Activated CD4-positive, alpha-beta T cell treated with anti-CD3 and anti-CD28 coated beads, Interleukin-2, amount 10 ng/mL, durations not matched to agents 24 days and 14 days (primary cell): ENCODE measurements around the gene PHYHIPL. TPM values are rescaled to one million over a fixed set of nuclear protein-coding genes. Genes with fewer than 3 reads are reported as not detected.

Source experiments
- DNase-seq: peaks from one replicate; pipeline ENCODE4 v3.0.0; 2022
- H3K27ac Mint-ChIP-seq: one replicate; pipeline ENCODE4 v1.8.0; 2022; ENCODE audit warnings: mild to moderate bottlenecking, mixed read lengths
- H3K27me3 Mint-ChIP-seq: one replicate; pipeline ENCODE4 v1.8.0; 2022; ENCODE audit warnings: mixed read lengths
- H3K36me3 Mint-ChIP-seq: one replicate; pipeline ENCODE4 v1.8.0; 2022; ENCODE audit warnings: low read depth, mild to moderate bottlenecking, mixed read lengths
- H3K4me1 Mint-ChIP-seq: one replicate; pipeline ENCODE4 v1.8.0; 2021; ENCODE audit warnings: mixed read lengths
- H3K4me3 Mint-ChIP-seq: one replicate; pipeline ENCODE4 v1.8.0; 2022; ENCODE audit warnings: mild to moderate bottlenecking, moderate library complexity, mixed read lengths
- H3K9me3 Mint-ChIP-seq: one replicate; pipeline ENCODE4 v1.8.0; 2021; ENCODE audit warnings: mixed read lengths
- intact Hi-C: fragments of 100-400 bp; cut with micrococcal nuclease; formaldehyde crosslinking; loops from one replicate; pipeline ENCODE4 v1.15.1; 2023
- total RNA-seq: library from RNA; stranded (reverse); gene quantifications from 2 replicates; pipeline ENCODE4 v1.2.3, GENCODE V29; 2022

Gene PHYHIPL
- total RNA-seq, 1 donor from 2014 or later = not detected

DNA sequence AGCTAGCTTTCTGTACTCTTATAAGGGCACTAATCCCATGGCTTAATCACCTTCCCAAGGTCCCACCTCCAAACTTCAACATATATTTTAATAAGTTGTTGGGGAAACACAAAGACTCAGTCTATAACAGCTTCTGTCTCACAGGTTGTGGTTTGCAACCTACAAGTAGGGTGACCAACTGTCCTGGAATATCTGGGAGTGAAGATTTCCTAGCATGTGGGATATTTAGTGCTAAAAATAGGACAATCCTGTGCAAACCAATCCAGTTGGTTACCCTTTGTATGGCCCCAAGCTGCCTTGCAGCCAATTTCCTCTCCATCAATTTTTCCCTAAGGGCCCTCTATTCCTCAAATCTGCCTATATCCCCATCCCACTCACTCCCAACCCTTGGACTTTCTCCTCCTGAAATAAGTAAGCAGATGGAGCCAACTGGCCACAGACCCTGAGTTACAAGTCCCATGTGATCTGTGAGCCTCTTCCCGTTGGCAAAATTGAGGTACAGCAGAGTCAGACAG is 103.6 kb downstream of the PHYHIPL start:
- no peaks in the 10 kb centered on the region for H3K36me3 Mint-ChIP-seq

DNA sequence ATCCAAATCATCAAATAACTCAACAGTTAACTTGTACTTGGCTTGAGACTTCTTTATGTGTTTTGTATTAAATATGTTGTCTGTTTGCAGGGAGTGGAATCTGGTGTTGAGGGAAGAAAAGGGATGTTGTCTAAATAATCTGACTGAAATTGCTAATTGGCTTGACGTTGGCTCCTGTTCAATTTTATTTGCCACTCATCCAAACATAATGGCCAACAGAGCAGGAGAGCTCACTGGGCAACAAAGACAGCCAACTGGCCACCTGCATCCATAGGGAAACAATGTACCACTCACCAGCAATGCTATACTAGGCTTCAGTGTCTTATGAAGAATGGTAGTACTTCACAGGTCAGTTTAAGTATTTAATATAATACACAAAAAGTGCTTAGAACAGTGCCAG is 105.4 kb downstream of the PHYHIPL start:
- H3K4me1 Mint-ChIP-seq = no peaks in the 10 kb centered on the region
- no peaks in the 10 kb centered on the region for H3K27me3 Mint-ChIP-seq
- no peak overlapping the region for H3K27ac Mint-ChIP-seq
- no peak overlapping the region for H3K4me3 Mint-ChIP-seq
- H3K36me3 Mint-ChIP-seq = no peaks in the 10 kb centered on the region
- H3K9me3 Mint-ChIP-seq = no peaks in the 10 kb centered on the region
- intact Hi-C loops = no loop called here
- DNase-seq = no peak

More for the DNA sequence above, 103.6 kb downstream of the PHYHIPL start:
- Mint-ChIP-seq H3K4me3 (no peak overlapping the region), H3K27ac (no peak overlapping the region), H3K9me3 (no peaks in the 10 kb centered on the region), H3K4me1 (no peaks in the 10 kb centered on the region), H3K27me3 (no peaks in the 10 kb centered on the region)
- intact Hi-C loops = no loop called here
- no peak for DNase-seq

DNA sequence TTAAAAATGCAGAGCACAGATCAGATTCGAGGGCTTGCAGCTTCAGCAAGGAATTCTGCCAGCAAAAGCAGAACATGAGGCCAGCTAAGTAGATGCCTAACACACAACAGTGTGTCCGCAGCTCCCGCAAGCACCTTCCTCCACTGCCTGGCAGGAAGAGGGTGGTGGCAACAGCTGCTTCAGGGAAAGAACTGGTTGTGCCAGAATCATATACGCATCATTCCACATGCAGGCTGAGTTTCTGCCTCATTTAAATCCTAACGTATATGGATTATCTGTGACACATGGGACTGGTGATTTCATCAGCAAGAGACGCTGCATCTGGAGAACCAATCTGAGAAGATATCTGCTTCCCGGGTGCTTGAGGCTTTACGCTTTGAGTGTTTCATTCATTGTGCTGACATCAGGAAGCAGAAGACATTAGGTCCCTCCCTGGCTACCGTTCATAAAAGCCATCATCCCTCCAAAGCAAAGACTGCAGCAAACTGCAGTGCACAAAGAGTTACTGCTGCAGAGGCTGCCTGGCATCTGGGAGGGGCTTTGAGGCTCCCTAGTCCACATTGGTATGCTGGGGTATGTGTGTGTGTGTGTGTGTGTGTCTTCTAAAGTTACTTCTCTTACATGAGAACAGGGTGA is 107.1 kb downstream of the PHYHIPL start:
- intact Hi-C loops = no loop called here
- no peak overlapping the region for H3K27ac Mint-ChIP-seq
- H3K4me3 Mint-ChIP-seq = no peak overlapping the region
- no peak for DNase-seq
- H3K9me3 Mint-ChIP-seq = no peaks in the 10 kb centered on the region
- H3K27me3 Mint-ChIP-seq = no peaks in the 10 kb centered on the region
- no peaks in the 10 kb centered on the region for H3K4me1 Mint-ChIP-seq
- no peaks in the 10 kb centered on the region for H3K36me3 Mint-ChIP-seq

DNA sequence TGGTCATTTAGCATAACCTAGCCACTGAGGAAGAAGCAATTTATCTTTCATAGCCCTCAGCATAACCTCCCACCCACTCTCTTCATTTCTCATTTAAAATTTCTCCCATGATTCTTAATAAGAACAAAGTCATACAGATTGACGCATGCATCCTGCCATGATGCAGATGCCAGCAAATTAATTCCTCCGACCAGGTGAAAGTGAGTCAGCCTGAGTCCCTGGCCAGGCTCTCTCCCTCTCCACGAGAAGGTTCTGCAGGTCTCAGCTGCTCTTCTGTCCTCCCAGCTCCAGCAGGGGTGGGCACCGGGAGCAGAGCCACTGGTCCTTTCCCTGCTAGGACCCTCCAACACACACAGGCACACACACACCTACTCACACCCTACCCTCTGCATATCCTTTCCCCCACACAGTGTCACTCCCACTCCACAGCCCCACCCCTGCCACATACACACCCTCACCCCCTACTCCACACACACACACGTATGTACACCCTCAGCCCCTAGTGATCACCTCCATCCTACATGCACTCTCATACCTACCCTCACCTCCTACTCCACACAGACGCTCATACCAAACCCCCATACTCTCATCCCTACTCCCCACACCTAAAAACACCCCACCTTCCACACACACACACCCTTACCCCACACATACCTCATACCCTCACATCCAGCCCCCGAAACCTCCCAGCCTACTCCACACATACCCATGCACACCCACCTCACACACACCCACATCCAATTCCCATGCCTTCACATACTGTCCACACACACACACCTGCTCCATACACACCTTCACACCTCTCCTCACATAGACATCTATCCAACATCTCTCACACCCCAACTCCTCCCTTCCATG is 107.9 kb downstream of the PHYHIPL start:
- H3K27ac Mint-ChIP-seq = no peak overlapping the region
- intact Hi-C loops = no loop called here
- H3K27me3 Mint-ChIP-seq = no peaks in the 10 kb centered on the region
- H3K36me3 Mint-ChIP-seq = no peaks in the 10 kb centered on the region
- H3K9me3 Mint-ChIP-seq = no peaks in the 10 kb centered on the region
- H3K4me1 Mint-ChIP-seq = no peaks in the 10 kb centered on the region
- DNase-seq = no peak
- no peak overlapping the region for H3K4me3 Mint-ChIP-seq

DNA sequence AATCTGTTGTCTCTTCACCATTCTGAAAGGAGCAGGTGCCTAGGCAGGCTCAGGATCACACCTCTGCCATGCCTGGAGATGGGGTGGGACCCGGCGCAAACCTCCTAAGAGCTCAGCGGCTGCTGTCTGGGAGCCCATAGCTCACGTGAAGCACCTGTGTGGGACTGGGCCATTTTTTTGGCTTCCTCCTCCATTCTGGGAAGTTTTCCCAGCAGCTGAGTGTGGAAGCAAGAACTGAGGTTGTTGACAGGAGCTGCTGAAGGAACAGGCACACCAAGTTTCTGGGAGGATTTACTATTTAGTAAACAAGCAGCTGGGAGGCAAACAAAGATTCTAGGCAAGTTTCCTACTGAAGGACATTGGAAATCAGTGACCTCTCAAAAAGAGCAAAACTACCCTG is 108.6 kb downstream of the PHYHIPL start:
- Mint-ChIP-seq H3K27ac (no peak overlapping the region), H3K4me3 (no peak overlapping the region), H3K36me3 (no peaks in the 10 kb centered on the region), H3K27me3 (no peaks in the 10 kb centered on the region), H3K4me1 (no peaks in the 10 kb centered on the region), H3K9me3 (no peaks in the 10 kb centered on the region)
- no peak for DNase-seq
- intact Hi-C loops = no loop called here

DNA sequence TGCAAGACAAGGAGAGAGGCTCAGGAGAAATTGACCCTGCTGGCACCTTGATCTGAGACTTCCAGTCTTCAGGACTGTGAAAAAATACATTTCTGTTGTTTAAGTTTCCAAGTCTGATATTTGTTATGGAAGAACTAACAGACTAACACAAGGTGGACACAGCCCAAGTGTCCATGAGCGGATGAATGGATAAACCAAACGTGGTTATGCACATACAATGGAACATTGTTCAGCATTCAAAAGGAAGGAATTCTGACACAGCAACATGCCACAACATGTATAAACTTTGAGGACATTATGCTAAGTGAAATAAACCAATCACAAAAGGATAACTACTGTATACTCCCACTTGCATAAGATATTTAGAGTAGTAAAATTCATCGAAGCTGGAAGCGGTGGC is 109.4 kb downstream of the PHYHIPL start:
- H3K27ac Mint-ChIP-seq = no peak overlapping the region
- H3K4me3 Mint-ChIP-seq = no peak overlapping the region
- H3K36me3 Mint-ChIP-seq = no peaks in the 10 kb centered on the region
- no peaks in the 10 kb centered on the region for H3K9me3 Mint-ChIP-seq
- no peaks in the 10 kb centered on the region for H3K4me1 Mint-ChIP-seq
- no peaks in the 10 kb centered on the region for H3K27me3 Mint-ChIP-seq
- intact Hi-C loops = no loop called here
- DNase-seq = no peak

DNA sequence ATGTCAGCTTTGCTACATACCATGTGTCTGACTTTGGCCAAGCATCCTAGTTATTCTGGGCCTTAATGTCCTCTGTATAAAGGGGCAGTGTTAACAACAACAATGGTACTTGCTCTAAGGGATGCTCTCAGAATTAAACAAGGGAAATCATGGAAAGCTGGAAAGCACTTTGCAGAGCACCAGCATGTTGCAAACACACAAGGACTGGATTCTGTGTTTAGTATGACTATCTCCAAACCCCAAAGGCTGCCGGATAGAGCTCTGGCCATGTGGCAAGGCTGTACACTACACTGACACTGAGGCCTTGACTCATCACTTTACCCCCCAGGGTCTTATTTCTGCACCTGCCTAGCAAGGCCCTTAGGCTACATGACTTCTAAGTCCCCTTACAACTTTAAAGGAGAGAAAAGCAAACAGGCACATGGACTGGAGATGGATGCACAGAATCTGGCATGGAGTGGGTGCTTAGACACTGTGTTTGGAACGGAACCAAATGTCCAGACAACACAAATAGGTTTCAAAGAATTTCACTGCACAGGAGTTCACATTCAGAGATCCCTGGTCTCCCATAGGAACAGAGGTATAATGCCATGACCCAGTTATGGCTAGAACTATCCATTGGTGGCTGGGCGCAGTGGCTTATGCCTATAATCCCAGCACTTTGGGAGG is 111.3 kb downstream of the PHYHIPL start:
- Mint-ChIP-seq H3K4me1 (no peaks in the 10 kb centered on the region), H3K27me3 (no peaks in the 10 kb centered on the region), H3K4me3 (no peak overlapping the region), H3K36me3 (no peaks in the 10 kb centered on the region), H3K9me3 (no peaks in the 10 kb centered on the region), H3K27ac (no peak overlapping the region)
- DNase-seq = no peak
- intact Hi-C loops = no loop called here

DNA sequence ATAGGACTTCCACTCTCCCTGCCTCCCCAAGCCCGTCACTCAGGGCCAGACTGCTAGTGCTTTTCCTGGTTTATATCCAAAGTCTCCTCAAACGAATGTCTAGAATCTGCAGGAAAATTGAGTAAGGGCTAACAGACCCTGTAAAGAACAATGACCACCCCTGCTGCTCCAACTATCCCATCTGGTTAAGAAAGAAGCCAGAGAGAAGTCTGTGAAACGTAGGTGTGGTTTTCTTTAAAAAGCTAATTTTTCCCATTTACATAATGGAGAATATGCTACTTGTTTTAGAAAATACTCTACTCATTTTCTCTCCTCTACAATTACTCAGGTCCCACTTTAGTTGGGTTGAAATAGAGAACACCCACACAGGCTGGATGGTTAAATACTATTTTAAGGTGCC is 113.4 kb downstream of the PHYHIPL start:
- Mint-ChIP-seq H3K4me1 (no peaks in the 10 kb centered on the region), H3K36me3 (no peaks in the 10 kb centered on the region), H3K27ac (no peak overlapping the region), H3K27me3 (no peaks in the 10 kb centered on the region), H3K4me3 (no peak overlapping the region), H3K9me3 (no peaks in the 10 kb centered on the region)
- no peak for DNase-seq
- intact Hi-C loops = no loop called here

DNA sequence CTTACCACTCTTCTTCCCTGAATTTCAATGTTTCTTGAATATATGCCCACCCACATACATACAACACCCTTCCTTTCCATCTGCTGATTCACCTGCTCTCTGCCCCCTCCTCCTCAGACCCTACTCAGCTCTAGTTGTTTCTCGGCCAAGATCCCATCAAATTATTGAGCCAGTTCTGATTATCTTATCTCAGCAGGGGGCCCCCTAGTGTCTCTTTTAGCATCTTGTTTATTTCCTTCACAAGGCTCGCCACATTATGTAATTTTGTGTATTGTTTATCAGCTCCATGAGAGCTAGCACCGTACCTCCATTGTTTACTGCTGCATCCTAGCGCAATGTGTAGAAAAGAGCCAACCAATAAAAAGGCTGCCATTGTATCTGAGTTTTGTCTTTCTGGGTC is 114.0 kb downstream of the PHYHIPL start:
- Mint-ChIP-seq H3K4me3 (no peak overlapping the region), H3K4me1 (no peaks in the 10 kb centered on the region), H3K27ac (no peak overlapping the region), H3K27me3 (no peaks in the 10 kb centered on the region), H3K9me3 (no peaks in the 10 kb centered on the region), H3K36me3 (no peaks in the 10 kb centered on the region)
- intact Hi-C loops = no loop called here
- no peak for DNase-seq

Other genes starting within 250 kb of the PHYHIPL start
- not detected in 2 replicates for gene FAM13C, start 185.9 kb downstream of the PHYHIPL start, total RNA-seq